ENCODE measurements around the gene VWF. TPM values are rescaled to one million over a fixed set of nuclear protein-coding genes. Genes with fewer than 3 reads are reported as not detected.
"Not testable (repeated sequence)": the region's sequence is repeated elsewhere in the genome, so short reads cannot be mapped to it uniquely, and the experiment has no call there.

VWF gene
- total and polyA plus RNA-seq, 5 donors from 2014 or later, result 1.3 TPM; not detected in 4

DNA sequence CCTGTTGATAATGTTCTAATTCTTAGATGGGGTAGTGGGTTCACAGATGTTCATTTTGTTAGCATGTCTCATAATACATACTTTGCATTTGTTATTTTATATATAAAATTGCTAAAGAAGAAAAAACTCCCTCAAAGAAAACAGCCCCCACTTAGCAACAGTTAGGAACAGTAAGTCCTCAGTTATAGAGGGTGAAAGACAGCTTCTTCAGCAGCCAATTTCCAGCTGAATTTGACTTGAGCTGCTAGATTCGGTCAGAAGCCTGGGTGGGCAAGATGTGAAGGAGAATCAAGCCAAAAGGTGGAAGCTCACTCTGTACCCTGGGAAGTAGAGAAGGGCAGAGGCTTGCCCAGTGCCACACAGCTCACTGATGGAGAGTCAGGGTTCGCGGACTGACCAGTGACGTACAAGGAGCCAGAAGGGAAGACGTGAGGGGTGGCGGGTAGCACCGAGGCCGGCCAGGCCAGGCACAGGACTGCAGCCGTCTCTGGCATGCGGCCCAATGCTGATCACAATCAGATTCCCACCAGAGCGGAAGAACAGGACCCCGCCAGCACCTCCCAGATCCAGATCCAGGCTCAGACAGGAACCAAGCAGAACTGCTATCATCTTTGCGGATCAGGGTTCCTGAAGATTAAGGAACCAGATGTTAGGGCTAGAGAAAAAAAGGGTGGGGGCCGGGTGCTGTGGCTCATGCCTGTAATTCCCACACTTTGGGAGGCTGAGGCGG, 30.4 kb upstream of the VWF start:
- Mint-ChIP-seq H3K9me3 (no peaks in the 10 kb centered on the region), H3K27ac (no peak overlapping the region), H3K4me3 (peak overlapping the region in 1 of 4 donors; percentile 35), H3K27me3 (peaks cover 15% of the 10 kb centered on the region), H3K4me1 (peaks cover 0 to 15% (median 4%) of the 10 kb centered on the region in 4 donors), H3K36me3 (no peaks in the 10 kb centered on the region)
- Histone ChIP-seq H3K4me3 (ENCODE audit: low read depth, low read length) (no peak overlapping the region), H3K27ac (ENCODE audit: insufficient read depth, low read length, poor library complexity, severe bottlenecking) (no peak overlapping the region), H3K36me3 (ENCODE audit: control insufficient read depth, insufficient read depth, low read length) (no peaks in the 10 kb centered on the region), H3K9me3 (ENCODE audit: control insufficient read depth in 2 of 2, low read length in 2 of 2) (no peaks in the 10 kb centered on the region), H3K27me3 (ENCODE audit: control insufficient read depth, insufficient read depth, low read length) (no peaks in the 10 kb centered on the region), H3K4me1 (ENCODE audit: control insufficient read depth, insufficient read depth, low read length, poor library complexity, severe bottlenecking) (no peaks in the 10 kb centered on the region)
- DNase-seq (no peak), ATAC-seq (ENCODE audit: low read depth in 2 of 2) (no peak)

- not testable (repeated sequence) for H3K36me3 ChIP-seq (ENCODE audit: control insufficient read depth, insufficient read depth, low read length); H3K36me3 Mint-ChIP-seq; ATAC-seq (ENCODE audit: low read depth in 2 of 2); H3K4me3 ChIP-seq (ENCODE audit: low read depth, low read length); H3K4me3 Mint-ChIP-seq; DNase-seq; H3K4me1 ChIP-seq (ENCODE audit: control insufficient read depth, insufficient read depth, low read length, poor library complexity, severe bottlenecking); H3K27me3 Mint-ChIP-seq; H3K9me3 Mint-ChIP-seq; H3K27ac ChIP-seq (ENCODE audit: insufficient read depth, low read length, poor library complexity, severe bottlenecking); H3K9me3 ChIP-seq (ENCODE audit: control insufficient read depth in 2 of 2, low read length in 2 of 2); H3K27me3 ChIP-seq (ENCODE audit: control insufficient read depth, insufficient read depth, low read length)
- Mint-ChIP-seq H3K27ac (peak overlapping the region in 1 of 3 donors; percentile 34), H3K4me1 (peaks cover 0 to 17% (median 6%) of the 10 kb centered on the region in 4 donors)
Measured at GRCh38 chr12:6148722-6149121, 24.3 kb upstream of the VWF start.

DNA sequence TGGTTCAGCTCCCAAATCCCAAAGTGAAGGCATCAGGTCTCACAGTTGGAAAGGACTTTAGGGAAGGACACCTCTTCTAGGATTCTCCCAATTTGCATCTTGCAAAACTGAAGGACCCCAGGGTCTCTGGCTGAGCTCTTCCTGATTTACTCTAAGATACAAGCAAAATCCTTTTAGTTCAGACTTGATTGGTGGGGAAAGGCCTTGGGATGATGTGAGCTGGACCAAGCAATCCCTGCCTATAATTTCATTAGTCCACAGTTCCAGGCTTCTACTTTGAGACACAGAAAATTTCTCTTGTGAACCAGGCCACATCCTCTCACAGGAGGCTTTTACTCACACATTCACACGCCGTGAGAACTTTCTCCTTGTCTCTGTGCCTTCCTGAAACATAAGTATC, 23.6 kb upstream of the VWF start:
- DNase-seq (no peak), ATAC-seq (ENCODE audit: low read depth in 2 of 2) (no peak)
- Mint-ChIP-seq H3K27me3 (peaks cover 4% of the 10 kb centered on the region), H3K27ac (peak overlapping the region in 2 of 3 donors; percentile 15 to 34), H3K4me1 (peaks cover 0 to 22% (median 6%) of the 10 kb centered on the region in 4 donors), H3K9me3 (no peaks in the 10 kb centered on the region), H3K4me3 (no peak overlapping the region), H3K36me3 (no peaks in the 10 kb centered on the region)
- Histone ChIP-seq H3K27ac (ENCODE audit: insufficient read depth, low read length, poor library complexity, severe bottlenecking) (no peak overlapping the region), H3K27me3 (ENCODE audit: control insufficient read depth, insufficient read depth, low read length) (no peaks in the 10 kb centered on the region), H3K4me1 (ENCODE audit: control insufficient read depth, insufficient read depth, low read length, poor library complexity, severe bottlenecking) (peaks cover 10% of the 10 kb centered on the region), H3K9me3 (ENCODE audit: control insufficient read depth in 2 of 2, low read length in 2 of 2) (no peaks in the 10 kb centered on the region), H3K4me3 (ENCODE audit: low read depth, low read length) (no peak overlapping the region), H3K36me3 (ENCODE audit: control insufficient read depth, insufficient read depth, low read length) (no peaks in the 10 kb centered on the region)

GRCh38 chr12:6146951-6147350, 22.5 kb upstream of the VWF start:
- H3K27ac Mint-ChIP-seq, result peak overlapping the region in 1 of 3 donors; percentile 67
- Histone ChIP-seq H3K4me1 (ENCODE audit: control insufficient read depth, insufficient read depth, low read length, poor library complexity, severe bottlenecking) (peaks cover 14% of the 10 kb centered on the region), H3K36me3 (ENCODE audit: control insufficient read depth, insufficient read depth, low read length) (no peaks in the 10 kb centered on the region), H3K4me3 (ENCODE audit: low read depth, low read length) (no peak overlapping the region), H3K27me3 (ENCODE audit: control insufficient read depth, insufficient read depth, low read length) (no peaks in the 10 kb centered on the region), H3K27ac (ENCODE audit: insufficient read depth, low read length, poor library complexity, severe bottlenecking) (no peak overlapping the region), H3K9me3 (ENCODE audit: control insufficient read depth in 2 of 2, low read length in 2 of 2) (no peaks in the 10 kb centered on the region)
- peaks cover 0 to 2% (median 0%) of the 10 kb centered on the region in 7 donors for H3K9me3 Mint-ChIP-seq
- ATAC-seq (ENCODE audit: low read depth in 2 of 2), result no peak
- peaks cover 0 to 31% (median 11%) of the 10 kb centered on the region in 4 donors for H3K4me1 Mint-ChIP-seq
- H3K4me3 Mint-ChIP-seq, result no peak overlapping the region
- H3K36me3 Mint-ChIP-seq, result no peaks in the 10 kb centered on the region
- no peak for DNase-seq
- H3K27me3 Mint-ChIP-seq, result no peaks in the 10 kb centered on the region

DNA sequence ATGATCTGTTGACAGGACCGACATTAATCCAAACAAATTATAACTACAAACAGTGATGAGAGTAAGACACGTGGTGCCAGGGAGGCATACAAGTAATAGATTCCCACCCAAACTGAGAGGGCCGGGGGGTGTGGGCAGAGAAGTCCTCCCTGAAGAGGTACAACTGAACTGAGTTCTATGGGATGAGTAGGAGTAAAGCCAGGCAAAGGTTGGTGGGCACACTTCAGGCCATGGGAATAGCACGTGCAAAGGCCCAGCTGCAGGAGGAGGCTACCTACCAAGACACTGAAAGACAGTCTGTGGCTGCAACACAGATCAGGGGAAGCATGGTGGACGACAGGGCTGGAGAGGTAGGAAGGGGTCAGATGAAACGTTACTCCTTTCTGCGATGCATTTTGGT, 22.0 kb upstream of the VWF start:
- Mint-ChIP-seq H3K9me3 (peaks cover 0 to 2% (median 0%) of the 10 kb centered on the region in 7 donors), H3K27me3 (no peaks in the 10 kb centered on the region), H3K27ac (peak overlapping the region in 2 of 3 donors; percentile 5 to 67), H3K4me3 (no peak overlapping the region), H3K4me1 (peaks cover 0 to 35% (median 14%) of the 10 kb centered on the region in 4 donors), H3K36me3 (no peaks in the 10 kb centered on the region)
- Histone ChIP-seq H3K4me3 (ENCODE audit: low read depth, low read length) (no peak overlapping the region), H3K9me3 (ENCODE audit: control insufficient read depth in 2 of 2, low read length in 2 of 2) (no peaks in the 10 kb centered on the region), H3K36me3 (ENCODE audit: control insufficient read depth, insufficient read depth, low read length) (no peaks in the 10 kb centered on the region), H3K4me1 (ENCODE audit: control insufficient read depth, insufficient read depth, low read length, poor library complexity, severe bottlenecking) (peaks cover 18% of the 10 kb centered on the region), H3K27ac (ENCODE audit: insufficient read depth, low read length, poor library complexity, severe bottlenecking) (no peak overlapping the region), H3K27me3 (ENCODE audit: control insufficient read depth, insufficient read depth, low read length) (no peaks in the 10 kb centered on the region)
- DNase-seq, result no peak
- no peak for ATAC-seq (ENCODE audit: low read depth in 2 of 2)

DNA sequence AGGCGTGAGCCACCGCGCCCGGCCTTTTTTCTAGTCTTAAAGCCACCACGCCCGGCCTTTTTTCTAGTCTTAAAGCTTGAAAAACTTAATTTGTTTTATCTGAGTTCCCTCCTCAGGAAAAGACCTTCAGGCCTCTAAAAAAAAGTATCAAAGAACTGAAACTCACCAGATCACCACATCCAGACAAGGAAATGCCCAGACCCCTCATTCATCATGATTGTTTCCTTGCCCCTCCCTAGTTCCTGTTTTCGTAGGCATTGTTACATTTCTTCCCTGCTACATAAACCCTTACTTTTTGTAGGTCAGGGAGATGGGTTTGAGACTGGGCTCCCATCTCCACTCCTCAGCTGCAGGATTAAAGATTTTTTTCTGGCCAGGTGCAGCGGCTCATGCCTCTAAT, 21.1 kb upstream of the VWF start:
- Mint-ChIP-seq H3K27ac (peak overlapping the region; percentile 75 to 90 (median 89)), H3K4me1 (peaks cover 7 to 45% (median 24%) of the 10 kb centered on the region in 4 donors), H3K9me3 (peaks cover 0 to 6% (median 0%) of the 10 kb centered on the region in 7 donors), H3K27me3 (no peaks in the 10 kb centered on the region), H3K4me3 (peak overlapping the region in 2 of 4 donors; percentile 9 to 26), H3K36me3 (no peaks in the 10 kb centered on the region)
- H3K27ac ChIP-seq (ENCODE audit: insufficient read depth, low read length, poor library complexity, severe bottlenecking), result no peak overlapping the region
- peaks cover 28% of the 10 kb centered on the region for H3K4me1 ChIP-seq (ENCODE audit: control insufficient read depth, insufficient read depth, low read length, poor library complexity, severe bottlenecking)
- ATAC-seq (ENCODE audit: low read depth in 2 of 2) (no peak), DNase-seq (peak in 1 of 3 donors; percentile 39)
- no peaks in the 10 kb centered on the region for H3K9me3 ChIP-seq (ENCODE audit: control insufficient read depth in 2 of 2, low read length in 2 of 2)
- no peaks in the 10 kb centered on the region for H3K27me3 ChIP-seq (ENCODE audit: control insufficient read depth, insufficient read depth, low read length)
- no peak overlapping the region for H3K4me3 ChIP-seq (ENCODE audit: low read depth, low read length)
- no peaks in the 10 kb centered on the region for H3K36me3 ChIP-seq (ENCODE audit: control insufficient read depth, insufficient read depth, low read length)

- peak overlapping the region in 2 of 4 donors; percentile 3 to 52 for H3K4me3 Mint-ChIP-seq
- Histone ChIP-seq H3K36me3 (ENCODE audit: control insufficient read depth, insufficient read depth, low read length) (no peaks in the 10 kb centered on the region), H3K4me1 (ENCODE audit: control insufficient read depth, insufficient read depth, low read length, poor library complexity, severe bottlenecking) (peaks cover 45% of the 10 kb centered on the region), H3K27me3 (ENCODE audit: control insufficient read depth, insufficient read depth, low read length) (no peaks in the 10 kb centered on the region), H3K27ac (ENCODE audit: insufficient read depth, low read length, poor library complexity, severe bottlenecking) (no peak overlapping the region), H3K4me3 (ENCODE audit: low read depth, low read length) (no peak overlapping the region), H3K9me3 (ENCODE audit: control insufficient read depth in 2 of 2, low read length in 2 of 2) (no peaks in the 10 kb centered on the region)
- H3K36me3 Mint-ChIP-seq, result no peaks in the 10 kb centered on the region
- H3K27me3 Mint-ChIP-seq, result peaks cover 6% of the 10 kb centered on the region
- no peak for ATAC-seq (ENCODE audit: low read depth in 2 of 2)
- peaks cover 0 to 9% (median 1%) of the 10 kb centered on the region in 7 donors for H3K9me3 Mint-ChIP-seq
- DNase-seq, result no peak
- H3K27ac Mint-ChIP-seq, result peak overlapping the region; percentile 69 to 88 (median 79)
- H3K4me1 Mint-ChIP-seq, result peaks cover 22 to 63% (median 41%) of the 10 kb centered on the region in 4 donors
Measured at GRCh38 chr12:6143303-6143675, 18.8 kb upstream of the VWF start.

Data from CD4-positive, CD25-positive, alpha-beta regulatory T cell (primary cell).